Calu3 (cell line): ENCODE measurements around the gene RNF133. TPM values are rescaled to one million over a fixed set of nuclear protein-coding genes. Genes with fewer than 3 reads are reported as not detected.

Source experiments
- BruUV-seq: library from RNA; stranded (reverse); fragments of 400-500 nt; replicated peaks from 2 replicates; lab custom pipeline; 2021; lab: Mats Ljungman, UMichigan
- CTCF ChIA-PET: fragments of 300-600 bp; sonication (Branson Sonifier 250); formaldehyde crosslinking; loops from one replicate; lab custom pipeline; 2022; ENCODE audit warnings: antibody characterized with exemption; lab: Charles Lee
- DNase-seq: peaks from one replicate; pipeline ENCODE4 v3.0.0; 2022
- H3K27ac Mint-ChIP-seq: one replicate; pipeline ENCODE4 v1.8.0; 2022; ENCODE audit warnings: mixed read lengths; ENCODE audit not compliant: unreplicated experiment
- H3K27me3 Mint-ChIP-seq: one replicate; pipeline ENCODE4 v1.8.0; 2022; ENCODE audit warnings: mixed read lengths; ENCODE audit not compliant: unreplicated experiment
- H3K36me3 Mint-ChIP-seq: one replicate; pipeline ENCODE4 v1.8.0; 2022; ENCODE audit warnings: mild to moderate bottlenecking, moderate library complexity, mixed read lengths; ENCODE audit not compliant: insufficient read depth, unreplicated experiment
- H3K4me1 Mint-ChIP-seq: one replicate; pipeline ENCODE4 v1.8.0; 2022; ENCODE audit warnings: mild to moderate bottlenecking, low read depth, mixed read lengths; ENCODE audit not compliant: unreplicated experiment
- H3K4me3 Mint-ChIP-seq: one replicate; pipeline ENCODE4 v1.8.0; 2022; ENCODE audit warnings: mild to moderate bottlenecking, low read depth, moderate library complexity, mixed read lengths; ENCODE audit not compliant: unreplicated experiment
- H3K9me3 Mint-ChIP-seq: one replicate; pipeline ENCODE4 v1.8.0; 2022; ENCODE audit warnings: low read depth, mixed read lengths; ENCODE audit not compliant: unreplicated experiment
- intact Hi-C: fragments of 100-400 bp; cut with micrococcal nuclease; formaldehyde crosslinking; loops from one replicate; pipeline ENCODE4 v1.10.0; 2022; ENCODE audit not compliant: unreplicated experiment
- total RNA-seq: library from RNA; stranded (reverse); gene quantifications from 2 replicates; pipeline ENCODE4 v1.2.3, GENCODE V29; 2022
- TF ChIP-seq, protein P1 (sequence below): fragments of 200-600 bp; IDR thresholded peaks from one replicate; pipeline ENCODE4 v1.8.0; 2022; ENCODE audit warnings: antibody characterized with exemption; ENCODE audit not compliant: unreplicated experiment

Gene RNF133
- total RNA-seq, 1 experiment from 2014 or later: 0.97 TPM

DNA sequence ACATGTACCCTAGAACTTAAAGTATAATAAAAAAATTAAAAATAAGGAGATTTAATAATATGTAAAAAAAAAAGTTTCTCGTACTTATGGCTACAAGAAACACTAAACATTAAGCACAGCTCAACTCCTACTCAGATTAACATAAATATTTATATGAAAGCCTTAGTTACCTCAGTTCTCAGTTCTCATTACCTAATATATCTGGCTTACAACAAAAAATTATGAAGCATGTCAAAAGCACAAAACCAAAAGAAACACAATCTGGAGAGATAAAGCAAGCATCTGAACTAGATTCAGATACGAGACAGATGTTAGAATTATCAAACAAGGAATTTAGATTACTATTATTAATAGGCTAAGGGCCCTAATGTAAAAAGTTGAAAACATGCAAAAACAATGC is 40.1 kb downstream of the RNF133 start:
- no TSS peak for BruUV-seq
- TF ChIP-seq, protein P1, sequence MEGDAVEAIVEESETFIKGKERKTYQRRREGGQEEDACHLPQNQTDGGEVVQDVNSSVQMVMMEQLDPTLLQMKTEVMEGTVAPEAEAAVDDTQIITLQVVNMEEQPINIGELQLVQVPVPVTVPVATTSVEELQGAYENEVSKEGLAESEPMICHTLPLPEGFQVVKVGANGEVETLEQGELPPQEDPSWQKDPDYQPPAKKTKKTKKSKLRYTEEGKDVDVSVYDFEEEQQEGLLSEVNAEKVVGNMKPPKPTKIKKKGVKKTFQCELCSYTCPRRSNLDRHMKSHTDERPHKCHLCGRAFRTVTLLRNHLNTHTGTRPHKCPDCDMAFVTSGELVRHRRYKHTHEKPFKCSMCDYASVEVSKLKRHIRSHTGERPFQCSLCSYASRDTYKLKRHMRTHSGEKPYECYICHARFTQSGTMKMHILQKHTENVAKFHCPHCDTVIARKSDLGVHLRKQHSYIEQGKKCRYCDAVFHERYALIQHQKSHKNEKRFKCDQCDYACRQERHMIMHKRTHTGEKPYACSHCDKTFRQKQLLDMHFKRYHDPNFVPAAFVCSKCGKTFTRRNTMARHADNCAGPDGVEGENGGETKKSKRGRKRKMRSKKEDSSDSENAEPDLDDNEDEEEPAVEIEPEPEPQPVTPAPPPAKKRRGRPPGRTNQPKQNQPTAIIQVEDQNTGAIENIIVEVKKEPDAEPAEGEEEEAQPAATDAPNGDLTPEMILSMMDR: no peak
- no peaks in the 10 kb centered on the region for H3K36me3 Mint-ChIP-seq
- H3K27me3 Mint-ChIP-seq: no peaks in the 10 kb centered on the region
- H3K27ac Mint-ChIP-seq: no peak overlapping the region
- DNase-seq: no peak
- peaks cover 4% of the 10 kb centered on the region for H3K4me1 Mint-ChIP-seq
- CTCF ChIA-PET: no interaction called here
- H3K9me3 Mint-ChIP-seq: no peaks in the 10 kb centered on the region
- intact Hi-C loops: no loop called here
- H3K4me3 Mint-ChIP-seq: no peak overlapping the region

DNA sequence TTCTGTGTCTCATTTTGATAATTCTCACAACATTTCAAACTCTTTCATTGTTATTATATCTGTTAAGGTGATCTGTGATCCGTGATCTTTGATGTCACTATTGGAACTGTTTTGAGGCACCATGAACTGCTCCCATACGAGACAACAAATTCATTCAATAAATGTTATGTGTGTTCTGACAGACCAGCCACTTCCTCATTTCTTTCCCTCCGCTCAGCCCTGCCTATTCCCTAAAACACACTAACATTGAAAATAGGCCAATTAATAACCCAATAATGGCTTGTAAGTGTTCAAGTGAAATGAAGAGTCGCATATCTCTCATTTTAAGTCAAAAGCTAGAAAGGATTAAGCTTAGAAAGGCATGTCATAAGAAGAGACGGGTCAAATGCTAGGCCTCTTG is 45.2 kb downstream of the RNF133 start:
- CTCF ChIA-PET: no interaction called here
- no peaks in the 10 kb centered on the region for H3K27me3 Mint-ChIP-seq
- BruUV-seq: no TSS peak
- no peak for DNase-seq
- H3K4me3 Mint-ChIP-seq: no peak overlapping the region
- peaks cover 5% of the 10 kb centered on the region for H3K36me3 Mint-ChIP-seq
- TF ChIP-seq, protein P1: no peak
- peak overlapping the region; percentile 89 for H3K27ac Mint-ChIP-seq
- no peaks in the 10 kb centered on the region for H3K9me3 Mint-ChIP-seq
- intact Hi-C loops: no loop called here
- H3K4me1 Mint-ChIP-seq: peaks cover 33% of the 10 kb centered on the region

- H3K4me1 Mint-ChIP-seq: peaks cover 39% of the 10 kb centered on the region
- peak overlapping the region; percentile 89 for H3K27ac Mint-ChIP-seq
- H3K27me3 Mint-ChIP-seq: no peaks in the 10 kb centered on the region
- BruUV-seq: no TSS peak
- peak overlapping the region; percentile 38 for H3K4me3 Mint-ChIP-seq
- peaks cover 5% of the 10 kb centered on the region for H3K36me3 Mint-ChIP-seq
- no peaks in the 10 kb centered on the region for H3K9me3 Mint-ChIP-seq
- CTCF ChIA-PET: no interaction called here
- peak; percentile 36 for DNase-seq
- intact Hi-C loops: no loop called here
- TF ChIP-seq, protein P1: no peak
Observed at GRCh38 chr7:122652876-122653275, 46.0 kb downstream of the RNF133 start.

DNA sequence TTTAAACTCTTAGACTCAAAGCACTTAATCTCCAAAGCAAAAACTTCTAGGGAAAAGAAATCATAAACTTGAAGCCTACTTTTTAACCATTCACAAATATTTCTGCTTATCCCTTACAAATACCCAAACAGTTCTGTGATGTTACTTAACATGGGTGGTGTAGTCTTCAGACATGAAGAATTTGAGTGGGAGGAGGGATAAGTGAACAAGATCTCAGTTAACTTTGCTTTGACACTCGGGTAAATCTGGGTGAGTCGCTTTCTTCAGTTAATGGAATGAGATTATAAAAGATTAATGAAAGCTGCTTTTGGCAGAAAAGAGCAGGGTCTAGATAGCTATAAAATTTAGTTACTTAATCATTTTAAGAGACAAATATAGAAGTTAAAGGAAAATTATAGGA is 47.5 kb downstream of the RNF133 start:
- peaks cover 5% of the 10 kb centered on the region for H3K36me3 Mint-ChIP-seq

More for the DNA sequence above, 47.5 kb downstream of the RNF133 start:
- Mint-ChIP-seq H3K27ac (peak overlapping the region; percentile 89), H3K4me3 (no peak overlapping the region), H3K4me1 (peaks cover 52% of the 10 kb centered on the region), H3K27me3 (no peaks in the 10 kb centered on the region), H3K9me3 (no peaks in the 10 kb centered on the region)
- CTCF ChIA-PET: no interaction called here
- no TSS peak for BruUV-seq
- intact Hi-C loops: no loop called here
- no peak for DNase-seq
- TF ChIP-seq, protein P1: no peak

Other genes with a start within 250 kb of the RNF133 start
- gene RNF148, start 3.8 kb upstream of the RNF133 start, total RNA-seq: 0.76 and 0.99 TPM in 2 replicates
- 14.1 and 16.4 TPM in 2 replicates for gene CADPS2, start 187.3 kb upstream of the RNF133 start, total RNA-seq